GM20000 (cell line): ENCODE data around the gene KLK2.

ENCODE experiments used
- DNase-seq: peaks from one replicate; pipeline ENCODE4 v3.0.0; 2012; ENCODE audit warnings: low spot score
- TF ChIP-seq, protein P1 (sequence below): IDR thresholded peaks from 2 replicates; pipeline ENCODE4 v1.5.1; 2012; ENCODE audit warnings: mild to moderate bottlenecking, control low read depth; ENCODE audit errors: extremely low read depth, missing control alignments

The KLK2 gene

GRCh38 chr19:50873056-50873455 is at the start of gene KLK2:
TSS of gene KLK2 (plus strand) at chr19:50873439. CDS start at chr19:50873474, 35 bp downstream.
- TF ChIP-seq, protein P1, sequence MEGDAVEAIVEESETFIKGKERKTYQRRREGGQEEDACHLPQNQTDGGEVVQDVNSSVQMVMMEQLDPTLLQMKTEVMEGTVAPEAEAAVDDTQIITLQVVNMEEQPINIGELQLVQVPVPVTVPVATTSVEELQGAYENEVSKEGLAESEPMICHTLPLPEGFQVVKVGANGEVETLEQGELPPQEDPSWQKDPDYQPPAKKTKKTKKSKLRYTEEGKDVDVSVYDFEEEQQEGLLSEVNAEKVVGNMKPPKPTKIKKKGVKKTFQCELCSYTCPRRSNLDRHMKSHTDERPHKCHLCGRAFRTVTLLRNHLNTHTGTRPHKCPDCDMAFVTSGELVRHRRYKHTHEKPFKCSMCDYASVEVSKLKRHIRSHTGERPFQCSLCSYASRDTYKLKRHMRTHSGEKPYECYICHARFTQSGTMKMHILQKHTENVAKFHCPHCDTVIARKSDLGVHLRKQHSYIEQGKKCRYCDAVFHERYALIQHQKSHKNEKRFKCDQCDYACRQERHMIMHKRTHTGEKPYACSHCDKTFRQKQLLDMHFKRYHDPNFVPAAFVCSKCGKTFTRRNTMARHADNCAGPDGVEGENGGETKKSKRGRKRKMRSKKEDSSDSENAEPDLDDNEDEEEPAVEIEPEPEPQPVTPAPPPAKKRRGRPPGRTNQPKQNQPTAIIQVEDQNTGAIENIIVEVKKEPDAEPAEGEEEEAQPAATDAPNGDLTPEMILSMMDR = no peak

DNA sequence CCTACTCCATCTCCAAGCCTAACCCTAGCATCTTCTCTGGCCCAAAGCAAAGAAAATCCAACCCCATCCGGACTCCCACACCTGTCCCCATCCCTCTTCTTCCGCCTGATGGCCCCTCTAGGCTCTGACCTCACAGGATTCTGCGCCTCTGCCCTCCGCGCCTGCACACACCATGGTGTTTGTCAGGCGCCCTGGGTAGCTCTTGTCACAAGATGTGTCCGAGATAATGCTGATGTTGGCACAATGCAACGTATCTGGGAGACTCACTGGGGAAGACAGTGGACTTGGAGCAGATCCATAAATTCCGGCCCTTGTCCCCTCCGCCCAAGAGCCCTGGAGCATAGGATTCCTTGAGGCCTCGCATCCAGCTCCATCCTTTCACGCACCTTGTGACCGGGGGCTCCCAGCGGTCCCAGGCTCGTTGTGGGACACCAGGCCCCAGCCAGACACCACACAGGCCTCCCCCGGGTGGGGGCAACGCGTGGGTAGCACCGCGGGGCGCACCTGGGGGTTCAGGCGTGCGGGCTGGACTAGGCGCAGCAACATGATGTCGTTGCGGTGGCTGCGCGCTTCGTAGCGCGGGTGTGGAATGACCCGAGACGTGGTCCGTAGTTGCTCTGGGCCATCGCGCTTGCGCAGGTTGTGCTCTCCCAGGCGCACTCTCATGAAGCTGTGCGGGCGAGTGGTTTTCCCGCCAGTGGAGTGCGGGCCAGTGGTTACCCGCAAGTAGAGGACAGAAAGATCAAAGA is 46.6 kb upstream of the KLK2 start:
- DNase-seq = no peak
- TF ChIP-seq, protein P1 = no peak

More at GRCh38 chr19:50873056-50873455, at the start of gene KLK2:
- no peak for DNase-seq

GRCh38 chr19:50827476-50827875 is 45.8 kb upstream of the KLK2 start:
- no peak for DNase-seq
- TF ChIP-seq, protein P1 = no peak

DNA sequence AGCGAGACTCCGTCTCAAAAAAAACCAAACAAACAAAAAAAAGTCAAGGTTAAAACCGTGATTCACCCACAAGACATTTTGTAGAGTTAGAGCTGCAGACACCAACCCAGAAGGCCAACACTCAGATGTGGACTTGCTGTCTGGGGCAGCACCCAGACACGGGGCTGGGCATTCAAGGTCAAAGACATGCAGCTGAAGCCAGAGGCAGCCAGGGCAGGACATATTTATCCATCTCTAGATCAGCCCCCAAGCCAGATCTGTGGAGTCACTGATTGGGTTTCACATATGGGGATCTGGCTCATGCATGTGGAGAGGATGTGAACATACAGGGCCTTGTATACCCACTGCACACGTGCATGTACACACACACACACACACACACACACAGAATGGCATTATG is 43.4 kb upstream of the KLK2 start:
- no peak for DNase-seq
- TF ChIP-seq, protein P1 = no peak

DNA sequence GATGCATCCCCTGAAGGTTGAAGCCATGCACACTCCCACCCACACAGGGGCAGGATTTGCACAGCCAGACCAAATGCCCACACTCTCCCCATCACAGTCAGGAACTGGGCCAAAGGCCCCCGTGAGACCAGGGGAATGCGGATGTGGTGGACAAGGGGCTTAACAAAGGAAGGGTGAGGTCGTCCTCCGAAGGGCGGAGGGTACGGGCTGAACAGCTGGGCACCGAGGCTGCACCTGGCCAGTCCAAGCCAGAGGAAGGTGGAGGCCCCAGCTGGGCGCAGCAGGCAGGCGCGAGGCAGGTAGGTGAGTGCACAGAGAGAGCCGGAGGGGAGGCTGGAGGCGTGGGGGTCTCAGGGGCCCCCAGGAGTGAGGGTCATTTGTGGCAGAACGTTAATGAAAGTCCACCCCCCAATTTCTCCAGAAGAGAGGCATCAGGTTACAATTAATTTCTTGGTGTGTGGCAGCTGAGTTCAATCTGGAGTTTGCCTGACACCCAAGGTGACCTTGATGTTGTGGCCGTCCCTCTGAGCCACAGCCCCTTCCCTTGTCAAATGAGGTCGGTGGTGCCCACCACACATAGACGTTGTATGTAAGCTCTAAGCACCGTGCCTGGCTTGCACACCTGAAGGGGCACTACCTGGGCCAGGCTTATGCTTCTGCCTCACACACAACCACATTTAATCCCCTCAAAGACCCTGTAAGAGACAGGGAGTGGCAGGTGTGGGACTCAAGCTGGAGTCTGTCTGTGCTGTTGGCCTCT is 42.8 kb upstream of the KLK2 start:
- TF ChIP-seq, protein P1 = no peak
- no peak for DNase-seq

GRCh38 chr19:50831026-50831396 is 42.2 kb upstream of the KLK2 start:
- TF ChIP-seq, protein P1 = no peak
- DNase-seq = no peak

DNA sequence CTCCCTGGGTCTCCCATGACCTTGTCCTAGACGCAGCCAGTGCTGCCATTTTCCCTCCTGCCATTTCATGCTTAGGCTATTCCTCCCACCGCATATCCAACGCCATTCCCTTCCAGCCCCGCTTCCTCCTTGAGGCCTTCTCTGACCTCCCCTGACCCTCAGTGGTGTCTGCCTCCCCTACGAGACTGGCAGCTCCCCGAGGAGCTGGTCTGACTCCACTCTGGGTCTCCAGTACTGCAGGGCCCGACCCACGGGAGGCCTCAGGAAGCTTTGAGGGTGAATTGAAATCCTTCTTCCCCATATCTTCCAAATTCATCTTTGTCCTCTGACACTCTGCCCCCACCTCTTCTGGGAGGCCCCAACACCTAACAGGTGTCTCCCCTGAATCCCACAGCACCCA is 40.6 kb upstream of the KLK2 start:
- no peak for DNase-seq

More for the DNA sequence above, 40.6 kb upstream of the KLK2 start:
- TF ChIP-seq, protein P1 = no peak
